HG03039 (cell line): Measurements from ENCODE around the gene GOLM1.
"Not testable (repeated sequence)": the region's sequence is repeated elsewhere in the genome, so short reads cannot be mapped to it uniquely, and the experiment has no call there.

Experiments used
- ATAC-seq: cut with Tn5 transposase; IDR thresholded peaks from one replicate; pipeline ENCODE4 v1.9.1; 2021; ENCODE audit warnings: mild to moderate bottlenecking, moderate library complexity; ENCODE audit not compliant: unreplicated experiment

The GOLM1 gene

DNA sequence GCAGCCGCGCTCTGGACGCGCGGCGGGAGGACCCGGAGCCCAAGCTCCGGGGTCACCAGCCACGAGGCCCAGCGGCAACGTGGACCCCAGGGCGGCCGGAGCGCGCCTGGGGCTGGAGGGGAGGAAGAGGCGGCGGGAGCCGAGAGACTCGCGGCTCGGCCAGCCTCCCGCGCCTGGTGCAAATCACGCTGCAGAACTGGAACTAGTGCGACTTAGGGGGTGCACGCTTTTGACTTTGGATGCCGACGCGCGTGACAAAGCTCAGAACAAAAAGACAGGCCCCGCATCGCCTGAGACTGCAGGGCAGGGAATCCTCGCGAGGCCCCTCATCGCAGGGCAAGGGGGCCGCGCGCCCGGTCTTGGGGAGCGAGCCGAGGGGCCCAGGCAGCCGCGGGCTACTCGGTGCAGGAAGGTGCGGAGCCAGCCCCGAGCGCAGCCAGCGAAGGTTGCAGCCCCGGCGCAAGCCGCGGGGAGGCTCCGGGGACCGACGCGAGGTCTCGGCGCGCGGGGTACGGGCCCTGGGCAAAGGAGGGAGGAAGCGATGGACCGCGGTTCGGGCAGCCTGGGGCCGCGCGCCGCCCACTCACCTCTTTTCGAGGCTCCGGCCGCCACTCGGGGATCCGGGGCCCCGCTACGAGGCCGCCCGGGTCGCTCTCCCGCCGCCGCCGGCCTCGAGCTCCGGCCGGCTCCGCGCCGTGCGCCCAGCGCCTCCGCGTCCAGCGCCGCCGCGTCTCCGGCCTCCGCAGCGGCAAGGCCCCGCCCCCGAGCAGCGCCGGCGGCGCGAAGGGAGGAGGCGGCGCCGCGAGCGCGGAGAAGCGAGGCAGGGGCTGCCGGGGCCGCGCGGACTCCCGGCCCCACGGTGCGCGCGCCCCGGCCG lies at the start of gene GOLM1:
TSS of gene GOLM1 (minus strand) at position 735 of the 877 bp plus-strand sequence. CDS start 20,238 bp downstream, outside the sequence.
- peak; percentile 52 for ATAC-seq

GRCh38 chr9:86146671-86147070 lies 47.3 kb upstream of the GOLM1 start:
- not testable (repeated sequence) for ATAC-seq

- ATAC-seq, result not testable (repeated sequence)
Measured at GRCh38 chr9:86145960-86146359, 46.6 kb upstream of the GOLM1 start.

- ATAC-seq, result no peak
Measured at GRCh38 chr9:86142973-86143372, 43.6 kb upstream of the GOLM1 start.

GRCh38 chr9:86141843-86142242 lies 42.5 kb upstream of the GOLM1 start:
- ATAC-seq, result no peak

DNA sequence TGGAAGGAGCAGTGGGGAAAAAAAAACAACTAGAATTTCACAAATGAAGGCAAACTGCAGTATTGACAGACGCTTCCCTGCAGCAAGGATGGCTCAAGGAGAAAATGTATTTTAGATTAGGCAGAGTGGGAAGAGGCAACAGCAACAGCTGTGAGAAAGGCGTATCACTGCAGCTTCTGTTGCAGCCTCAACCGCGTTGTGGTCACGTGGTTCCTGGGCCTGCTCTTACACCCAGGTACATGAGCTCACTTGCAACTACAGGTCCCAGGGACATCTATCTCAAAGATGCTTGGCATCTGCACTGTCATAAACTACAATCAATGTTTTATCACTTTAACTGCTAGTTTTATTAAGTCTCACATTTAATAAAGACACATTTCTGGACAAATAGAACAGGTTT lies 36.0 kb upstream of the GOLM1 start:
- no peak for ATAC-seq

DNA sequence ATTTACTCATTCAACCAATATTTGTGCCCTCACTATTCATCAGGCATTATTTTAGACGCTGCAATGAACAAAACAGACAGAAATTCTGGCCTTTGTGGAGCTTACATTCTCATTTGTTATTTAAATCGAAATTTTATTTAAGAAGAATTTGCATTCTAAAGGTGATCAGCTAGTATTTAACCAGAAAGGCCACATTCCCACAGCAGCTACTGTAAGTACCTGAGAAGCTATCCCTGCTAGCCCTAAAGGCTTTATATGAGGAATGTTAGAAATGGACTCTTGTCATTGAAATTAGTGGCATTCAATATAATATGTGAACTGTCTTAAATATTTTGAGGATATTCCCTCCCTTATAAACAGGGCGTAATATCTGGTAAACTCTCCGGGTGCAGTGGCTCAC lies 35.0 kb upstream of the GOLM1 start:
- no peak for ATAC-seq

DNA sequence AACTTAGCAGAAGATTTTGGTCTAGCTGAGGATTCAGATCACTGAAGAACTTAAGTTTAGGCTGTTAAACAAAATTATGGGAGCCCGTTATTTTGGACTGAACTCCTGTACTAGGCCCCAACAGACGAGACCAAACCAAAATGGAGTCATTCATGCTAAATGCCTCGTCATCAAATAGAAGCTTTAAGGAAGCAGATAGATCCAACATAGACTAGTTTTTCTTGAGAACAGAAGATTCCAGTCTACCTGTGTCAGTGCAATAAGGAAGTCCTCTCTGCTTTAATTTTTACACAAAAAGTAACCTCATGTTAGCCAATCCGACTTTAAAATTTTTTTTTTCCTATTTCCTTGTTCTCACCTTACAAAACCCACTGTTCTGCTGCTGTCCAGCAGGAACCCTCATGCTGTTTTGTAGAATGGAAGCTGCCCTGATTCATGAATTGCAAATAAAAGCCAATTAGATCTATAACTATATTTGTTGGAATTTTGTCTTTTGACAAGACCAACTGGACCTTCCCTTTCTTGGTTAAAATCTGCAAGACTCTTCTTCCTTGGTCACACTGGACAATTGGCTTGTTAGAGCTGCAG lies 29.0 kb upstream of the GOLM1 start:
- no peak for ATAC-seq

DNA sequence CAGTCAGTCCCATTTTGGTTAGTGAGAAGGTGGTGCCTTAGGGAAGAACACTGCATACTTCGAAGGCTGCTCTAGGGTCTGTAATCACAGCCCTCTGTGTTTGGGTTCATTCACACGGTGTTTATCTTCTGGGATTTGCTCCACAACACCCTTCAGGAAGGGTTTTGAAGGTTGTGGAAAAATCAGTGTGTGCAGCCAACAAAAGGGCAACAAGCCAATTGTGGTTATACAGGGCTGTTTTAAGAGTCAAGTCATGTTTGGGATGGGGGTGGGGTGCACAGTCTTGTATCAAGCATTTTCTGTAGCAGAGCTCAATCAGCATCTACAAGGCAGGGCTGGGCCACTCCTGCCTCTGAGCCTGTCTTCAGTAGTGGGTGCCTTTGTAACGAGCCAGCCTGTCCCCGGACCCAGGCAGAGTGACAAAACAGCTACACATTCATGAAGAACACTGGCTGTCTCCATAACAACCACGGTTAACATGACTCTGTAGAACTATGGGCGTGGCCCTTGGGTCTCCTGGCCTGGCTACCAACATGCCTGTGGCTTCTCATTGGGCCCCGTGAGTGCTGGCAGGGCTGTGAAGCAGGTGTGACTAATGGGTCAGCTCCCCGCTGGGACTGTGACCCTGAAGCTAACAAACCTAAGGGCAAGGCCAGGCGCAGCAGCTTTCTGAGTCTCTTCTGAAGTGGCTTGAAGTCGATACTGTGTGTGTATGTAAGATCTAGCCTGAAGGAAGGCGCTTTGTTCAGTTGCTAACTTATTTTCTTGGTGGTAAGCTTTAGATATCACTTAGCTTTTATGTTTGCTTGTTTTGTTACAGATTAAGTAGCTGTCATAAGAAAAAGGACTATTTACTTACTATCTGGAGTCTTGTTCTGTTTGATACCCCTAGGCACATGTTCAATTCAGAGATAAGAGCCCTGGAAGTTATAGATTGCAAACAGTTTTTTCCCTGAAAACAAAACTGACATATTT lies 27.9 kb upstream of the GOLM1 start:
- no peak for ATAC-seq

DNA sequence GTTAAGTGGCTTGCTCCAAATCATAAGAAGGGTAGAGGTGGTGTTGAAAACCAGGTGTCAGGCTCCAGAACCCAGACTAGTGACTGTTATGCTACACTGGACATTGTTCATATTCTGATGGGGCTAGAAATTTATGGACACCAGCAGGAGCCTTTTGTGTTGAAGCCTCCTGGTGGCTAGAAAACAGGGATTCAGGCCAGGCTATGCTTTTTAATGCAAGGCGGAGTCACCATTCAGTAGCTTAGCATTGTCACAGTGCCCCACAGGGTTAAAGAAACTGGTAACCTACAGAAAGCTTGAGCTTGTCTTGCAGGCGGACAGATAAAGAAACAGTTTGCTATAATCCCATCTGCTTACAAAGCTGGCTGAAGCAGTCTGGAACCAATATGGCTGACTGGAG lies 23.0 kb upstream of the GOLM1 start:
- no peak for ATAC-seq

- ATAC-seq, result no peak
Measured at GRCh38 chr9:86119457-86119856, 20.1 kb upstream of the GOLM1 start.

DNA sequence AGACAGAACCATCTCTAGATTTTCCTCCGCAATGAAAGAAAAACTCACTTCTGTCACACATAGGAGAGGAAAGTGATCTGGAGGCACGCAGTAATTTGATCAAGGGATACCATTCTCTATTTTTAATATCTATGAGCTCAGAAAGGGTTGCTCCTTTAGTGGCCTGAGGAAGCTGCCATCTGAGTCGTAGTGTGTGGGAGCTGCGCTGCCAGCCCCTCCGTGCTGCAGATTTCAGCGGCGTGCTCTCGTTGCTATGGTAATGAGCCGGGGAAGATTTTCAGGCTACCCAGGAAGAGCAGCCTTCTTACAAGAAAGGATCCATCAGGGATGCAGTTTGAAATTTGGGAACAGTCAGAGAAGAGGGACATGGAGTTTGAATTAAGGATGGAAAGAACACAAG lies 17.1 kb upstream of the GOLM1 start:
- no peak for ATAC-seq

- no peak for ATAC-seq
Measured at GRCh38 chr9:86115886-86116285, 16.5 kb upstream of the GOLM1 start.

DNA sequence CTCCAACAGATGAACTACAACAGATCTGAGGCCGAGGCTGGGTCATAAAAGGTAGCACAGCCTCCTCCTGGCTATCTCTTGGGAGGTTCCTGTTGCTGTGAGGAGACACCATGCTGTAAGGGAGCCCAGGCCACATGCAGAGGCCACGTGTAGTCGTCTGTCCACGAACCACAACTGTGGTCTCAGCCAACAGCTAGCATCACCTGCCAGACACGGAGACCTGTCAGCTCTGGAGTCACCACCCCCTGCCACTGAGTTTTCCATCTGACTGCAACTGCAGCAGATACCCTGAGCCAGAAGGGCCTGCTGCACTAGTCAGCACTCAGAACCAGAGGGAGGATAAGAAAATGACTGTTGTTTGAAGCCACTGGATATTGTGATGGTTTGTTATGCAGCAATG lies 12.7 kb upstream of the GOLM1 start:
- no peak for ATAC-seq

DNA sequence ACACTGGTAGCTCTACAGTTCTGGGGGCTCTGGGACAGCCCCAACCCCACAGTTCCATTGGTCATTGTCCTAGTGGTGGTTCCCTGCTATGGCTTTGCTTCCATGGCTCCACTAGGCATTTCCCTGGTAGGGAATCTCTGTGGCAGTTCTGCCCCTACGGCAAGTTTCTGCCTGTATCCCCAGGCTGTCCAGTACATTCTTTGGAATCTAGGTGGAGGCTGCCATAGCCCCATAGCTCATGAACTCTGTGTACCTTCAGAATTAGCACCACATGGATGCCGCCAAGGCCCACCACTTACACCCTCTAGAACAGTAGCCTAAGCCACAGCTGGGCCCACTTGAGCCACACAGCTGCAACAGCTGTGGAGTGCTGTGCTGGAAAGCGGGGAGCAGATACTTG lies 3.3 kb upstream of the GOLM1 start:
- no peak for ATAC-seq

DNA sequence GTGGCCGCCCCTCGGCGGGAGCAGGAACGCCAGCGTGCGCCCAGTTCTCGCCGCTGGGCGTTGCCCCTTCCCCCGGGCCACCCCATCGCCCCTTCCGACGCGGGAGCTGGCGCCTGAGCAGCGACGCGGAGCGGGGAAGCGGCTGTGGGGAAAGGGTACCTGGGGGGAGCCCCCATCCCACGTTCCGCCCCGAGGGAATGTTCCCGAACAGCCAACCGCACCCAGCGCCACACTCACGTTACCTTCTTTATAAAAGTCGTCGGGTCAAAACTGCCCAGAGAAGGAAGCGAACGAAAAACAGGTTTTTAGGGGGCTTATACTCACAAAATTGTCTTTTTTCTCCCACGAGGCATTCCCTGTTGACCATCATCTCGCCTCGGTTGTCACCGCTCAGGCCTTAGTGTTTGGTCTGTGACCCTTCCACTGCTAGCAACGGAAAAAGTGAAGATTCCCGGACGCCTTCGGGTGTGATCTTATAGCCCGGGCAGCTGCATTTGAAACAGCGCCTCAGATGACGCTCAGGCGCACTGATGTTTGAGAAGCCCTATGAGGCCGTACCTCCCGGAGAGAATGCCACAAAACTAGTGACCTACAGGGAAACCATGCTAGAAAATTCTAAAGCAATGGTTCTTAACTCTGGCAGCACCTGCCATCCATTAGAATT lies 475 bp upstream of the GOLM1 start:
- ATAC-seq, result no peak

GRCh38 chr9:86097510-86098224 lies 1.7 kb downstream of the GOLM1 start:
- no peak for ATAC-seq

- ATAC-seq, result no peak
Measured at GRCh38 chr9:86096386-86096785, 3.0 kb downstream of the GOLM1 start.

- ATAC-seq, result no peak
Measured at GRCh38 chr9:86093788-86094555, 5.4 kb downstream of the GOLM1 start.
